HepG2 (cell line): Measurements from ENCODE around the gene INHBB. TPM values are rescaled to one million over a fixed set of nuclear protein-coding genes. Genes with fewer than 3 reads are reported as not detected.

Experiments
- CERS6 ChIP-seq: sonication (generic); formaldehyde crosslinking; IDR thresholded peaks from 2 replicates; pipeline ENCODE4 v1.5.0; 2020; ENCODE audit warnings: missing genetic modification reagents
- FOXK2 ChIP-seq: fragments of 450-650 bp; IDR thresholded peaks from 2 replicates; pipeline ENCODE4 v1.6.1; 2016
- GMEB1 ChIP-seq: sonication (generic); formaldehyde crosslinking; IDR thresholded peaks from 2 replicates; pipeline ENCODE4 v1.5.1; 2020; ENCODE audit warnings: missing genetic modification reagents, mild to moderate bottlenecking, borderline replicate concordance
- HOXA9 ChIP-seq: sonication (generic); formaldehyde crosslinking; IDR thresholded peaks from 2 replicates; pipeline ENCODE4 v1.8.1; 2022; ENCODE audit warnings: missing genetic modification reagents, mild to moderate bottlenecking, moderate library complexity, borderline replicate concordance
- MTF1 ChIP-seq: sonication (generic); formaldehyde crosslinking; IDR thresholded peaks from 2 replicates; pipeline ENCODE4 v1.5.0; 2020; ENCODE audit warnings: missing genetic modification reagents
- NFAT5 ChIP-seq: sonication (generic); formaldehyde crosslinking; IDR thresholded peaks from 2 replicates; pipeline ENCODE4 v1.4.0; 2020; ENCODE audit warnings: missing genetic modification reagents
- NR0B2 ChIP-seq: sonication (generic); formaldehyde crosslinking; IDR thresholded peaks from 2 replicates; pipeline ENCODE4 v1.4.0; 2020; ENCODE audit warnings: mild to moderate bottlenecking, missing genetic modification reagents
- SCMH1 ChIP-seq: sonication (generic); formaldehyde crosslinking; IDR thresholded peaks from 2 replicates; pipeline ENCODE4 v1.9.0; 2021; ENCODE audit warnings: missing genetic modification reagents, mild to moderate bottlenecking, borderline replicate concordance
- TBP ChIP-seq: sonication (generic); formaldehyde crosslinking; IDR thresholded peaks from 2 replicates; pipeline ENCODE4 v1.5.0; 2020; ENCODE audit warnings: missing genetic modification reagents
- ZBTB10 ChIP-seq: sonication (generic); formaldehyde crosslinking; IDR thresholded peaks from 2 replicates; pipeline ENCODE4 v1.4.0; 2020; ENCODE audit warnings: missing genetic modification reagents, borderline replicate concordance
- ZFP36 ChIP-seq: fragments of 150-350 bp; IDR thresholded peaks from 2 replicates; pipeline ENCODE4 v1.6.1; 2018; ENCODE audit warnings: borderline replicate concordance, low read length, low read depth; ENCODE audit not compliant: partially characterized antibody
- ZNF607 ChIP-seq: sonication (generic); formaldehyde crosslinking; IDR thresholded peaks from 2 replicates; pipeline ENCODE4 v1.5.1; 2020; ENCODE audit warnings: missing genetic modification reagents, mild to moderate bottlenecking, borderline replicate concordance
- ZNF670 ChIP-seq: sonication (generic); formaldehyde crosslinking; IDR thresholded peaks from 2 replicates; pipeline ENCODE4 v1.8.0; 2022; ENCODE audit warnings: mild to moderate bottlenecking, missing genetic modification reagents, borderline replicate concordance
- ZNF737 ChIP-seq: sonication (generic); formaldehyde crosslinking; IDR thresholded peaks from 2 replicates; pipeline ENCODE4 v1.5.0; 2020; ENCODE audit warnings: missing genetic modification reagents, mild to moderate bottlenecking, borderline replicate concordance
- ZNF749 ChIP-seq: sonication (generic); formaldehyde crosslinking; IDR thresholded peaks from 2 replicates; pipeline ENCODE4 v1.8.0; 2022; ENCODE audit warnings: mild to moderate bottlenecking, missing genetic modification reagents, moderate library complexity, borderline replicate concordance
- ZNF781 ChIP-seq: sonication (generic); formaldehyde crosslinking; IDR thresholded peaks from 2 replicates; pipeline ENCODE4 v1.5.1; 2020; ENCODE audit warnings: borderline replicate concordance, mild to moderate bottlenecking, missing genetic modification reagents; ENCODE audit errors: not compliant biosample characterization
- polyA plus RNA-seq, 8 experiments: library from polyadenylated mRNA; depleted of rRNA in 3 of 8; stranded (reverse) in 7 of 8; unstranded in 1 of 8; fragments of >200 nt; fragmentation: Illumina TruSeq in 4 of 8; extraction: Trizol in 4 of 8; gene quantifications; 2 replicates each; pipeline versions ENCODE4 v1.2.1 to v1.2.3, GENCODE V29; 2011 to 2016; ENCODE audit warnings: low read depth in 4 of 8, missing spikeins in 1 of 8, mixed read lengths in 1 of 8; ENCODE audit not compliant: insufficient read depth in 1 of 8
- total RNA-seq, 5 experiments: library from RNA; depleted of rRNA; stranded (reverse); fragments of >200 nt; fragmentation: Illumina TruSeq; extraction: Trizol; gene quantifications; 2 replicates each; pipeline ENCODE4 v1.2.3, GENCODE V29; 2016; ENCODE audit warnings: low read depth in 1 of 5

INHBB gene
- total and polyA plus RNA-seq, 2 of the 13 experiments (the other 11 are each of a cell fraction or from before 2014, with no cell fraction given): 0.20 to 1.7 TPM

- TF ChIP-seq ZFP36: no peak
- TF ChIP-seq NR0B2 (CRISPR knock-in tag): no peak; the same call in 1 of the 2 replicates
- TF ChIP-seq HOXA9 (CRISPR knock-in tag): 0 out of 2 replicates have a peak, but pooled peaks have one; percentile 50
- TF ChIP-seq FOXK2: no peak
- TF ChIP-seq ZNF781 (CRISPR knock-in tag): peak; percentile 48
- TF ChIP-seq ZBTB10 (CRISPR knock-in tag): peak; percentile 78; the same call in 1 of the 2 replicates
- peak; percentile 77; the same call in 1 of the 2 replicates for TF ChIP-seq ZNF670 (CRISPR knock-in tag)
- TF ChIP-seq CERS6: no peak
- TF ChIP-seq TBP (CRISPR knock-in tag): no peak
- TF ChIP-seq NFAT5 (CRISPR knock-in tag): no peak; the same call in 1 of the 2 replicates
- TF ChIP-seq ZNF737 (CRISPR knock-in tag): no peak
- no peak for TF ChIP-seq GMEB1 (CRISPR knock-in tag)
- no peak for TF ChIP-seq SCMH1 (CRISPR knock-in tag)
- TF ChIP-seq ZNF607 (CRISPR knock-in tag): peak; percentile 92
- no peak for TF ChIP-seq ZNF749
- TF ChIP-seq MTF1 (CRISPR knock-in tag): no peak
These were observed 53.3 kb downstream of the INHBB start (continued) for GRCh38 chr2:120398996-120399888.
